Heart left ventricle (tissue), 13 donors: Measurements from ENCODE around the gene PNMA6A.

Source experiments
- POLR2A ChIP-seq, 2 donors: fragments of 450-650 bp; IDR thresholded peaks; one replicate each; pipeline ENCODE4 v1.6.1; 2017; ENCODE audit warnings: antibody characterized with exemption in 2 of 2, mild to moderate bottlenecking in 2 of 2, moderate library complexity in 2 of 2
- TF ChIP-seq, protein P1 (sequence below), 12 donors: fragments of 200-600 bp; sonication (generic) in 4 of 12; IDR thresholded peaks; one replicate each; pipeline versions ENCODE4 v1.5.0 to v1.8.0; 2018 to 2022; ENCODE audit warnings: antibody characterized with exemption in 12 of 12, mild to moderate bottlenecking in 5 of 12
- donor health status: ischemic (EF 13 %, LVEDD 7.1; RV severe dilation, severe dysfunction).
- donor health status: DM: no; HTN: yes; CAD: no.
- donor health status: DM: no; HTN: no; CAD: no.
- donor health status: ischemic (EF 25% LVEDD 6.9; RV normal size, moderate dysfunction).
- donor health status: ischemic (EF 25% LVEDD 5.7; RV mildly dilated, moderate dysfunction).
- donor health status: ischemic (EF 35%, LVEDD 5.7; RV mildly dilated, moderate dysfunction).
- donor health status: nonischemic (EF 11% LVEDD 7.7; RV severe dilation, severe dysfunction).
- donor health status: DM: yes; HTN: yes; CAD: no.
- donor health status: PGD.
- donor health status: ischemic (EF 29% LVEDD 5.4; RV normal size, mild dysfunction).
- donor health status: nonischemic (EF 23%, LVEDD 6.1; RV moderate dilation, normal function).

DNA sequence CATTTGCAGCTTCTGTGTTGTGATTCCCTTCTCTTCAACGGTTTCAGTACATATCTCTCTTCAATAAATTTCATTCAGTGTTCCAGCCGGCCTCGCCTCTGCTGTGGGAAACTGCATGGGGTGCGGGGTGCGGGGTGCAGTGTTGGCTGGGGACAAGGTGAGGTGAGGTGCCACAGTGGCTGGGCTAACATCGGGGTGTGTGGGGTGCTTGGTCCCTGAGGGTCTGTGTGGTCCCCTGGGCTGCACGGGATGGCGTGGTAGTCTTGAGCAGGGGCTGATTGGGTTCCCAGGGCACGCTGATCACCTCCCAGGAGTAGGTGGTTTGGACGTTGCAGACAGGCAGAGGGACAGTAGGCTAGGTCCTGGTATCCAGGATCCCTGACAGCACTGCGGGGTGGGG is 2.7 kb downstream of the PNMA6A start:
- TF ChIP-seq, protein P1, sequence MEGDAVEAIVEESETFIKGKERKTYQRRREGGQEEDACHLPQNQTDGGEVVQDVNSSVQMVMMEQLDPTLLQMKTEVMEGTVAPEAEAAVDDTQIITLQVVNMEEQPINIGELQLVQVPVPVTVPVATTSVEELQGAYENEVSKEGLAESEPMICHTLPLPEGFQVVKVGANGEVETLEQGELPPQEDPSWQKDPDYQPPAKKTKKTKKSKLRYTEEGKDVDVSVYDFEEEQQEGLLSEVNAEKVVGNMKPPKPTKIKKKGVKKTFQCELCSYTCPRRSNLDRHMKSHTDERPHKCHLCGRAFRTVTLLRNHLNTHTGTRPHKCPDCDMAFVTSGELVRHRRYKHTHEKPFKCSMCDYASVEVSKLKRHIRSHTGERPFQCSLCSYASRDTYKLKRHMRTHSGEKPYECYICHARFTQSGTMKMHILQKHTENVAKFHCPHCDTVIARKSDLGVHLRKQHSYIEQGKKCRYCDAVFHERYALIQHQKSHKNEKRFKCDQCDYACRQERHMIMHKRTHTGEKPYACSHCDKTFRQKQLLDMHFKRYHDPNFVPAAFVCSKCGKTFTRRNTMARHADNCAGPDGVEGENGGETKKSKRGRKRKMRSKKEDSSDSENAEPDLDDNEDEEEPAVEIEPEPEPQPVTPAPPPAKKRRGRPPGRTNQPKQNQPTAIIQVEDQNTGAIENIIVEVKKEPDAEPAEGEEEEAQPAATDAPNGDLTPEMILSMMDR (IDR thresholded peaks at IDR 0.05) = no peak
- no peak for TF ChIP-seq POLR2A (IDR thresholded peaks at IDR 0.05)
